ENCODE results near the gene LSM2. TPM values are rescaled to one million over a fixed set of nuclear protein-coding genes. Genes with fewer than 3 reads are reported as not detected.
A peak's percentile ranks its signal among the peaks of the same experiment; 100 is the strongest.

The LSM2 gene
- total and polyA plus RNA-seq, 9 of the 15 experiments (the other 6 are each of a cell fraction or from before 2014, with no cell fraction given), result 154 to 407 (median 223) TPM

- Histone ChIP-seq H3K9me3 (replicated peaks; ENCODE audit: control insufficient read depth, insufficient read depth, low read depth, low read length) (no peaks in the 10 kb centered on the region), H3K9ac (ENCODE audit: insufficient read depth in 1 of 2, low read depth in 2 of 2, low read length in 2 of 2) (peak overlapping the region in 1 of 2 experiments; percentile 80; a peak in 2 of 4 replicates), H3K4me1 (replicated peaks in 1 of 2; ENCODE audit: control insufficient read depth in 2 of 2, insufficient read depth in 2 of 2, low read length in 2 of 2) (peaks cover 17 to 44% of the 10 kb centered on the region in 2 experiments), H3K79me2 (ENCODE audit: control insufficient read depth, insufficient read depth, low read length) (peaks cover 59% of the 10 kb centered on the region), H3K9me1 (ENCODE audit: control insufficient read depth, insufficient read depth, low read length) (no peaks in the 10 kb centered on the region), H2AFZ (ENCODE audit: low read depth, low read length) (no peak overlapping the region), H4K20me1 (replicated peaks; ENCODE audit: control insufficient read depth, insufficient read depth, low read length) (0 out of 2 replicates have a peak, but pooled peaks cover 3% of the 10 kb centered on the region), H3K36me3 (ENCODE audit: control insufficient read depth, insufficient read depth, low read length) (peaks cover 71% of the 10 kb centered on the region), H3K4me2 (ENCODE audit: insufficient read depth, low read length) (no peak overlapping the region), H3K27ac (ENCODE audit: extremely low read depth, low read depth, low read length) (peak overlapping the region; percentile 28; the same call in 2 of the 3 replicates), H3K4me3 (no peak overlapping the region), H3K27me3 (ENCODE audit: control insufficient read depth in 2 of 2, insufficient read depth in 2 of 2, low read length in 2 of 2) (no peaks in the 10 kb centered on the region)
- WGBS (ENCODE audit: insufficient coverage, low coverage, missing lambda C conversion rate), result 85% methylated on average over 12 of the region's 12 CpGs
- peak; percentile 38 to 60 (median 47) for DNase-seq (ENCODE audit: extremely low read depth in 1 of 4, low spot score in 3 of 4)
- FAIRE-seq, result no peak
- no TSS peak for BruUV-seq (replicated peaks)
- intact Hi-C loops (cut with micrococcal nuclease), result no loop called here
- in situ Hi-C loops (cut with MboI), result no loop called here
- TF ChIP-seq FOSL1 (tag; conservative IDR thresholded peaks at IDR 0.05) (peak; percentile 57; the same call in 1 of the 2 replicates), ZNF518B (CRISPR knock-in tag; IDR thresholded peaks at IDR 0.05) (no peak), POLR2G (IDR thresholded peaks at IDR 0.05; ENCODE audit: low read depth, low read length) (0 out of 2 replicates have a peak, but pooled peaks have one; percentile 17), KAT7 (CRISPR knock-in tag; IDR thresholded peaks at IDR 0.05; ENCODE audit: borderline replicate concordance) (0 out of 2 replicates have a peak, but pooled peaks have one; percentile 17), RBFOX2 (IDR thresholded peaks at IDR 0.05; ENCODE audit: low read depth, low read length) (peak; percentile 41), FOXK1 (CRISPR knock-in tag; IDR thresholded peaks at IDR 0.05; ENCODE audit: borderline replicate concordance) (0 out of 2 replicates have a peak, but pooled peaks have one; percentile 27), FOXP4 (CRISPR knock-in tag; IDR thresholded peaks at IDR 0.05; ENCODE audit: borderline replicate concordance) (peak; percentile 28; the same call in 1 of the 2 replicates), ZNF77 (CRISPR knock-in tag; IDR thresholded peaks at IDR 0.05) (no peak), RBM14 (IDR thresholded peaks at IDR 0.05; ENCODE audit: borderline replicate concordance, insufficient read depth, low read depth, low read length) (0 out of 2 replicates have a peak, but pooled peaks have one; percentile 39)
- TF ChIP-seq, protein P1, sequence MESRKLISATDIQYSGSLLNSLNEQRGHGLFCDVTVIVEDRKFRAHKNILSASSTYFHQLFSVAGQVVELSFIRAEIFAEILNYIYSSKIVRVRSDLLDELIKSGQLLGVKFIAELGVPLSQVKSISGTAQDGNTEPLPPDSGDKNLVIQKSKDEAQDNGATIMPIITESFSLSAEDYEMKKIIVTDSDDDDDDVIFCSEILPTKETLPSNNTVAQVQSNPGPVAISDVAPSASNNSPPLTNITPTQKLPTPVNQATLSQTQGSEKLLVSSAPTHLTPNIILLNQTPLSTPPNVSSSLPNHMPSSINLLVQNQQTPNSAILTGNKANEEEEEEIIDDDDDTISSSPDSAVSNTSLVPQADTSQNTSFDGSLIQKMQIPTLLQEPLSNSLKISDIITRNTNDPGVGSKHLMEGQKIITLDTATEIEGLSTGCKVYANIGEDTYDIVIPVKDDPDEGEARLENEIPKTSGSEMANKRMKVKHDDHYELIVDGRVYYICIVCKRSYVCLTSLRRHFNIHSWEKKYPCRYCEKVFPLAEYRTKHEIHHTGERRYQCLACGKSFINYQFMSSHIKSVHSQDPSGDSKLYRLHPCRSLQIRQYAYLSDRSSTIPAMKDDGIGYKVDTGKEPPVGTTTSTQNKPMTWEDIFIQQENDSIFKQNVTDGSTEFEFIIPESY (CRISPR knock-in tag; IDR thresholded peaks at IDR 0.05), result peak; percentile 49; the same call in 1 of the 2 replicates
- ChIA-PET CTCF (ENCODE audit: low intra/inter-chr PET ratio) (no interaction called here), POLR2A (interaction anchor here (0.7 to 4.8 kb wide), 5 partner anchors 13 to 126 kb away, joined by 3 to 47 read pairs (median 4); partner anchors contain the start of genes LSM2 and VWA7)
- no peak for ATAC-seq
Observed at GRCh38 chr6:31792761-31793171, 14.0 kb downstream of the LSM2 start.
